Measurements from ENCODE around the gene HS3ST6.

The HS3ST6 gene

GRCh38 chr16:1917665-1918350, 407 bp downstream of the HS3ST6 start:
- Histone ChIP-seq H3K27ac (ENCODE audit: insufficient read depth in 1 of 2, low read depth in 1 of 2, low read length in 2 of 2, poor library complexity in 1 of 2, severe bottlenecking in 2 of 2) (no peak overlapping the region), H3K4me1 (ENCODE audit: control extremely low read depth in 1 of 4, control insufficient read depth in 4 of 4, insufficient read depth in 4 of 4, low read length in 3 of 4) (peaks cover 0 to 3% (median 2%) of the 10 kb centered on the region in 4 experiments), H3K27me3 (replicated peaks in 2 of 5; ENCODE audit: control insufficient read depth in 4 of 5, insufficient read depth in 5 of 5, low read length in 4 of 5) (peaks cover 5 to 99% (median 45%) of the 10 kb centered on the region in 5 experiments), H3K36me3 (ENCODE audit: control insufficient read depth in 4 of 4, insufficient read depth in 4 of 4, low read length in 3 of 4) (no peaks in the 10 kb centered on the region), H3K4me3 (ENCODE audit: control insufficient read depth in 1 of 7, extremely low read depth in 1 of 7, insufficient read depth in 4 of 7, low read depth in 2 of 7, low read length in 6 of 7) (no peak overlapping the region), H3K9me3 (ENCODE audit: control extremely low read depth in 1 of 5, control insufficient read depth in 4 of 5, insufficient read depth in 2 of 5, low read depth in 1 of 5, low read length in 4 of 5) (peaks cover 0 to 3% (median 0%) of the 10 kb centered on the region in 5 experiments)
- WGBS (ENCODE audit: insufficient coverage): 2% methylated on average over 74 of the region's 81 CpGs
- POLR2A ChIA-PET: no interaction called here
- no peak for DNase-seq
- CTCF ChIA-PET: no interaction called here

GRCh38 chr16:1917056-1917664, 1.1 kb downstream of the HS3ST6 start:
- no peak overlapping the region for H3K4me3 ChIP-seq (ENCODE audit: control insufficient read depth in 1 of 7, extremely low read depth in 1 of 7, insufficient read depth in 4 of 7, low read depth in 2 of 7, low read length in 6 of 7)
- CTCF ChIA-PET: no interaction called here

GRCh38 chr16:1916640-1916990, 1.6 kb downstream of the HS3ST6 start:
- ChIA-PET CTCF (interaction anchor here (0.6 to 1.6 kb wide), 2 partner anchors 13 to 113 kb away, joined by 4 read pairs; no protein-coding TSS in a partner anchor), POLR2A (interaction anchor here (0.6 kb wide), 1 partner anchor 133 kb away, joined by 3 read pairs; no protein-coding TSS in a partner anchor)
- Histone ChIP-seq H3K4me3 (ENCODE audit: control insufficient read depth in 1 of 7, extremely low read depth in 1 of 7, insufficient read depth in 4 of 7, low read depth in 2 of 7, low read length in 6 of 7) (no peak overlapping the region), H3K27me3 (replicated peaks in 2 of 5; ENCODE audit: control insufficient read depth in 4 of 5, insufficient read depth in 5 of 5, low read length in 4 of 5) (peaks cover 0 to 87% (median 41%) of the 10 kb centered on the region in 5 experiments), H3K27ac (ENCODE audit: insufficient read depth in 1 of 2, low read depth in 1 of 2, low read length in 2 of 2, poor library complexity in 1 of 2, severe bottlenecking in 2 of 2) (no peak overlapping the region), H3K4me1 (ENCODE audit: control extremely low read depth in 1 of 4, control insufficient read depth in 4 of 4, insufficient read depth in 4 of 4, low read length in 3 of 4) (peaks cover 0 to 3% (median 2%) of the 10 kb centered on the region in 4 experiments), H3K36me3 (ENCODE audit: control insufficient read depth in 4 of 4, insufficient read depth in 4 of 4, low read length in 3 of 4) (no peaks in the 10 kb centered on the region), H3K9me3 (ENCODE audit: control extremely low read depth in 1 of 5, control insufficient read depth in 4 of 5, insufficient read depth in 2 of 5, low read depth in 1 of 5, low read length in 4 of 5) (no peaks in the 10 kb centered on the region)
- no peak for DNase-seq
- WGBS (ENCODE audit: insufficient coverage): 8% methylated on average over 2 of the region's 5 CpGs

More at GRCh38 chr16:1917056-1917664, 1.1 kb downstream of the HS3ST6 start:
- H3K4me1 ChIP-seq (ENCODE audit: control extremely low read depth in 1 of 4, control insufficient read depth in 4 of 4, insufficient read depth in 4 of 4, low read length in 3 of 4): peaks cover 0 to 3% (median 2%) of the 10 kb centered on the region in 4 experiments
- no peaks in the 10 kb centered on the region for H3K36me3 ChIP-seq (ENCODE audit: control insufficient read depth in 4 of 4, insufficient read depth in 4 of 4, low read length in 3 of 4)
- peaks cover 0 to under 1% (median 0%) of the 10 kb centered on the region in 5 experiments for H3K9me3 ChIP-seq (ENCODE audit: control extremely low read depth in 1 of 5, control insufficient read depth in 4 of 5, insufficient read depth in 2 of 5, low read depth in 1 of 5, low read length in 4 of 5)
- 6% methylated on average over 22 of the region's 22 CpGs for WGBS (ENCODE audit: insufficient coverage)
- no peak for DNase-seq
- POLR2A ChIA-PET: interaction anchor here (0.6 kb wide), 1 partner anchor 133 kb away, joined by 3 read pairs; no protein-coding TSS in a partner anchor
- H3K27ac ChIP-seq (ENCODE audit: insufficient read depth in 1 of 2, low read depth in 1 of 2, low read length in 2 of 2, poor library complexity in 1 of 2, severe bottlenecking in 2 of 2): no peak overlapping the region
- peaks cover under 1 to 92% (median 41%) of the 10 kb centered on the region in 5 experiments for H3K27me3 ChIP-seq (replicated peaks in 2 of 5; ENCODE audit: control insufficient read depth in 4 of 5, insufficient read depth in 5 of 5, low read length in 4 of 5)

GRCh38 chr16:1915732-1916639, 2.2 kb downstream of the HS3ST6 start:
- Histone ChIP-seq H3K27ac (ENCODE audit: insufficient read depth in 1 of 2, low read depth in 1 of 2, low read length in 2 of 2, poor library complexity in 1 of 2, severe bottlenecking in 2 of 2) (no peak overlapping the region), H3K9me3 (ENCODE audit: control extremely low read depth in 1 of 5, control insufficient read depth in 4 of 5, insufficient read depth in 2 of 5, low read depth in 1 of 5, low read length in 4 of 5) (no peaks in the 10 kb centered on the region), H3K4me3 (ENCODE audit: control insufficient read depth in 1 of 7, extremely low read depth in 1 of 7, insufficient read depth in 4 of 7, low read depth in 2 of 7, low read length in 6 of 7) (no peak overlapping the region), H3K4me1 (ENCODE audit: control extremely low read depth in 1 of 4, control insufficient read depth in 4 of 4, insufficient read depth in 4 of 4, low read length in 3 of 4) (peaks cover 0 to 3% (median 2%) of the 10 kb centered on the region in 4 experiments), H3K27me3 (replicated peaks in 2 of 5; ENCODE audit: control insufficient read depth in 4 of 5, insufficient read depth in 5 of 5, low read length in 4 of 5) (peaks cover 0 to 81% (median 41%) of the 10 kb centered on the region in 5 experiments), H3K36me3 (ENCODE audit: control insufficient read depth in 4 of 4, insufficient read depth in 4 of 4, low read length in 3 of 4) (no peaks in the 10 kb centered on the region)
- POLR2A ChIA-PET: interaction anchor here (0.6 kb wide), 1 partner anchor 132 kb away, joined by 3 read pairs; no protein-coding TSS in a partner anchor
- CTCF ChIA-PET: interaction anchor here (0.6 to 1.6 kb wide), 3 partner anchors 13 to 112 kb away, joined by 3 to 4 read pairs (median 4); no protein-coding TSS in a partner anchor
- no peak for DNase-seq
- WGBS (ENCODE audit: insufficient coverage): 76% methylated on average over 23 of the region's 25 CpGs

GRCh38 chr16:1914988-1915387, 3.2 kb downstream of the HS3ST6 start:
- H3K4me3 ChIP-seq (ENCODE audit: control insufficient read depth in 1 of 7, extremely low read depth in 1 of 7, insufficient read depth in 4 of 7, low read depth in 2 of 7, low read length in 6 of 7): no peak overlapping the region
- ChIA-PET CTCF (interaction anchor here (1.1 to 1.6 kb wide), 3 partner anchors 9 to 14 kb away, joined by 3 to 5 read pairs (median 4); no protein-coding TSS in a partner anchor), POLR2A (no interaction called here)
- H3K9me3 ChIP-seq (ENCODE audit: control extremely low read depth in 1 of 5, control insufficient read depth in 4 of 5, insufficient read depth in 2 of 5, low read depth in 1 of 5, low read length in 4 of 5): no peaks in the 10 kb centered on the region
- H3K27me3 ChIP-seq (replicated peaks in 2 of 5; ENCODE audit: control insufficient read depth in 4 of 5, insufficient read depth in 5 of 5, low read length in 4 of 5): peaks cover 0 to 71% (median 33%) of the 10 kb centered on the region in 5 experiments
- DNase-seq: no peak
- no peaks in the 10 kb centered on the region for H3K36me3 ChIP-seq (ENCODE audit: control insufficient read depth in 4 of 4, insufficient read depth in 4 of 4, low read length in 3 of 4)
- no peak overlapping the region for H3K27ac ChIP-seq (ENCODE audit: insufficient read depth in 1 of 2, low read depth in 1 of 2, low read length in 2 of 2, poor library complexity in 1 of 2, severe bottlenecking in 2 of 2)
- 66% methylated on average over 3 of the region's 8 CpGs for WGBS (ENCODE audit: insufficient coverage)
- peaks cover 0 to 3% (median 2%) of the 10 kb centered on the region in 4 experiments for H3K4me1 ChIP-seq (ENCODE audit: control extremely low read depth in 1 of 4, control insufficient read depth in 4 of 4, insufficient read depth in 4 of 4, low read length in 3 of 4)

GRCh38 chr16:1914084-1914608, 4.1 kb downstream of the HS3ST6 start:
- Histone ChIP-seq H3K4me3 (ENCODE audit: control insufficient read depth in 1 of 7, extremely low read depth in 1 of 7, insufficient read depth in 4 of 7, low read depth in 2 of 7, low read length in 6 of 7) (no peak overlapping the region), H3K4me1 (ENCODE audit: control extremely low read depth in 1 of 4, control insufficient read depth in 4 of 4, insufficient read depth in 4 of 4, low read length in 3 of 4) (peaks cover 0 to 3% (median 2%) of the 10 kb centered on the region in 4 experiments), H3K27me3 (replicated peaks in 2 of 5; ENCODE audit: control insufficient read depth in 4 of 5, insufficient read depth in 5 of 5, low read length in 4 of 5) (peaks cover 0 to 67% (median 32%) of the 10 kb centered on the region in 5 experiments), H3K36me3 (ENCODE audit: control insufficient read depth in 4 of 4, insufficient read depth in 4 of 4, low read length in 3 of 4) (no peaks in the 10 kb centered on the region), H3K9me3 (ENCODE audit: control extremely low read depth in 1 of 5, control insufficient read depth in 4 of 5, insufficient read depth in 2 of 5, low read depth in 1 of 5, low read length in 4 of 5) (no peaks in the 10 kb centered on the region), H3K27ac (ENCODE audit: insufficient read depth in 1 of 2, low read depth in 1 of 2, low read length in 2 of 2, poor library complexity in 1 of 2, severe bottlenecking in 2 of 2) (no peak overlapping the region)
- POLR2A ChIA-PET: no interaction called here
- no peak for DNase-seq
- CTCF ChIA-PET: interaction anchor here (1.5 kb wide), 1 partner anchor 10 kb away, joined by 5 read pairs; no protein-coding TSS in a partner anchor
- 54% methylated on average over 14 of the region's 15 CpGs for WGBS (ENCODE audit: insufficient coverage)

Measured in common myeloid progenitor, CD34-positive (primary cell).